GM23338 (cell line): ENCODE data around the gene BRF1.

Experiments used
- CREB1 ChIP-seq: fragments of 250-450 bp; sonication (Bioruptor Pico); IDR thresholded peaks from 2 replicates; pipeline ENCODE4 v1.5.0; 2020; ENCODE audit warnings: low read depth, mild to moderate bottlenecking, moderate library complexity
- ETS1 ChIP-seq: IDR thresholded peaks from 2 replicates; pipeline ENCODE4 v1.6.1; 2016; ENCODE audit warnings: antibody characterized with exemption
- EZH2 ChIP-seq: fragments of 200-600 bp; sonication (generic); IDR thresholded peaks from one replicate; pipeline ENCODE4 v1.8.0; 2017; ENCODE audit warnings: antibody characterized with exemption, mild to moderate bottlenecking, low read depth; ENCODE audit not compliant: unreplicated experiment
- EZH2phosphoT487 ChIP-seq: fragments of 200-600 bp; sonication (generic); IDR thresholded peaks from one replicate; pipeline ENCODE4 v1.8.1; 2018; ENCODE audit warnings: antibody characterized with exemption; ENCODE audit not compliant: unreplicated experiment
- NANOG ChIP-seq: IDR thresholded peaks from 2 replicates; pipeline ENCODE4 v1.6.1; 2016; ENCODE audit warnings: antibody characterized with exemption, borderline replicate concordance
- POLR2AphosphoS5 ChIP-seq: IDR thresholded peaks from 2 replicates; pipeline ENCODE4 v1.6.1; 2016; ENCODE audit warnings: antibody characterized with exemption, low read depth
- STAT1 ChIP-seq: IDR thresholded peaks from one replicate; pipeline ENCODE4 v1.6.1; 2016; ENCODE audit warnings: antibody characterized with exemption; ENCODE audit not compliant: unreplicated experiment
- ZNF114 ChIP-seq: fragments of 250-450 bp; sonication (Bioruptor Pico); IDR thresholded peaks from 2 replicates; pipeline ENCODE4 v1.5.0; 2020; ENCODE audit warnings: mild to moderate bottlenecking, moderate library complexity
- ZNF331 ChIP-seq: fragments of 250-450 bp; sonication (Bioruptor Pico); IDR thresholded peaks from 2 replicates; pipeline ENCODE4 v1.5.0; 2020; ENCODE audit warnings: low read depth, mild to moderate bottlenecking, moderate library complexity
- ZNF462 ChIP-seq: fragments of 250-450 bp; sonication (Bioruptor Pico); IDR thresholded peaks from 2 replicates; pipeline ENCODE4 v1.5.0; 2020; ENCODE audit warnings: mild to moderate bottlenecking, moderate library complexity
- TF ChIP-seq, protein P1 (sequence below), 2 experiments: fragments of 200-600 bp in 1 of 2; sonication (generic) in 1 of 2; conservative IDR thresholded peaks; 2 replicates each; pipeline versions ENCODE4 v1.5.1 to v1.6.1; 2016 to 2017; ENCODE audit warnings: antibody characterized with exemption in 2 of 2, low read depth in 2 of 2, mild to moderate bottlenecking in 2 of 2, moderate library complexity in 1 of 2
- TF ChIP-seq, protein P2 (sequence below): IDR thresholded peaks from one replicate; pipeline ENCODE4 v1.6.1; 2018; ENCODE audit warnings: antibody characterized with exemption; ENCODE audit not compliant: unreplicated experiment

DNA sequence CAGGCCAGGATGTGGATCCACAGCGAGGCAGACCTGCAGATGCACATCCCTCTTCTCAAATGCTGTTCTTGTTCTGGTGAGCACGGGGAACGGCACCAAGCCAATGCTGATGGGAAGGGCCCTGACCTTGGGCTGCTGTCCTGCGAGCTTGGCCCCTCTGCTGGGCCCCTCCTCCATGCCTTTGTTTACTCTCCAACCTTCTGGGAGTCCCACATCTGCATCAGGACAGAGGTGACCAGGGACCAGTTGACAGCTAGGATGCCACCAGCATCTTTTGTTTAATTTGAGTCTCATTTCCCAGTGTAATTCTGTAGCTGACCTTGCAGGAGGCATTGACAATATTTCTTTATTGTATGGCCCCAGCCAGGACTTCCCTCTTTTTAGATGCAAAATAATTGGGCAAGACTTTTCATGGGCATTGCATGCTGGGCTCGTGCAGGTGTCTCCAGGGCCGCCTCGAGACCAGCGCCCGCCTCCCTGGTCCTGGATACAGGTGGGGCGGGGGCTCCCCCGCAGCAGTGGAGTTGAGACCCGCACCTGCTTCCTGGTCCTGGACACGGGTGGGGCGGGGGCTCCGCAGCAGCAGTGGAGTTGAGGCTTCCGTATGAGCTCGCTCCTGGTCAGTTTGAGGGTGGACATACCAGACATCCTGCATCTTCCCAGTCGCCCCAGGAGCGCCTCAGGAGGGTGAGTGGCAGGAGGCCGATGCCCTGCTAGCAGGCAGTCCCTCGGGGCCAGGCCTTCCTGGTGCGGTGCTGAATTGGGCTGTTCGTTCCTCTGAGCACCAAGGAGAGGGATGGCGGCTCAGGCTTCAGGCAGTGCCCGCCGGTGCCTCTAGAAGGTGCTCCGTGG, 25.1 kb upstream of the BRF1 start:
- TF ChIP-seq, protein P1, sequence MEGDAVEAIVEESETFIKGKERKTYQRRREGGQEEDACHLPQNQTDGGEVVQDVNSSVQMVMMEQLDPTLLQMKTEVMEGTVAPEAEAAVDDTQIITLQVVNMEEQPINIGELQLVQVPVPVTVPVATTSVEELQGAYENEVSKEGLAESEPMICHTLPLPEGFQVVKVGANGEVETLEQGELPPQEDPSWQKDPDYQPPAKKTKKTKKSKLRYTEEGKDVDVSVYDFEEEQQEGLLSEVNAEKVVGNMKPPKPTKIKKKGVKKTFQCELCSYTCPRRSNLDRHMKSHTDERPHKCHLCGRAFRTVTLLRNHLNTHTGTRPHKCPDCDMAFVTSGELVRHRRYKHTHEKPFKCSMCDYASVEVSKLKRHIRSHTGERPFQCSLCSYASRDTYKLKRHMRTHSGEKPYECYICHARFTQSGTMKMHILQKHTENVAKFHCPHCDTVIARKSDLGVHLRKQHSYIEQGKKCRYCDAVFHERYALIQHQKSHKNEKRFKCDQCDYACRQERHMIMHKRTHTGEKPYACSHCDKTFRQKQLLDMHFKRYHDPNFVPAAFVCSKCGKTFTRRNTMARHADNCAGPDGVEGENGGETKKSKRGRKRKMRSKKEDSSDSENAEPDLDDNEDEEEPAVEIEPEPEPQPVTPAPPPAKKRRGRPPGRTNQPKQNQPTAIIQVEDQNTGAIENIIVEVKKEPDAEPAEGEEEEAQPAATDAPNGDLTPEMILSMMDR (conservative IDR thresholded peaks at IDR 0.05; ENCODE audit: low read depth in 2 of 2), result no peak
- TF ChIP-seq POLR2AphosphoS5 (no peak), EZH2phosphoT487 (no peak), CREB1 (CRISPR knock-in tag) (no peak), EZH2 (no peak), ZNF331 (CRISPR knock-in tag) (no peak), ETS1 (no peak), ZNF114 (CRISPR knock-in tag) (no peak), ZNF462 (no peak), NANOG (no peak), STAT1 (no peak)
- TF ChIP-seq, protein P2, sequence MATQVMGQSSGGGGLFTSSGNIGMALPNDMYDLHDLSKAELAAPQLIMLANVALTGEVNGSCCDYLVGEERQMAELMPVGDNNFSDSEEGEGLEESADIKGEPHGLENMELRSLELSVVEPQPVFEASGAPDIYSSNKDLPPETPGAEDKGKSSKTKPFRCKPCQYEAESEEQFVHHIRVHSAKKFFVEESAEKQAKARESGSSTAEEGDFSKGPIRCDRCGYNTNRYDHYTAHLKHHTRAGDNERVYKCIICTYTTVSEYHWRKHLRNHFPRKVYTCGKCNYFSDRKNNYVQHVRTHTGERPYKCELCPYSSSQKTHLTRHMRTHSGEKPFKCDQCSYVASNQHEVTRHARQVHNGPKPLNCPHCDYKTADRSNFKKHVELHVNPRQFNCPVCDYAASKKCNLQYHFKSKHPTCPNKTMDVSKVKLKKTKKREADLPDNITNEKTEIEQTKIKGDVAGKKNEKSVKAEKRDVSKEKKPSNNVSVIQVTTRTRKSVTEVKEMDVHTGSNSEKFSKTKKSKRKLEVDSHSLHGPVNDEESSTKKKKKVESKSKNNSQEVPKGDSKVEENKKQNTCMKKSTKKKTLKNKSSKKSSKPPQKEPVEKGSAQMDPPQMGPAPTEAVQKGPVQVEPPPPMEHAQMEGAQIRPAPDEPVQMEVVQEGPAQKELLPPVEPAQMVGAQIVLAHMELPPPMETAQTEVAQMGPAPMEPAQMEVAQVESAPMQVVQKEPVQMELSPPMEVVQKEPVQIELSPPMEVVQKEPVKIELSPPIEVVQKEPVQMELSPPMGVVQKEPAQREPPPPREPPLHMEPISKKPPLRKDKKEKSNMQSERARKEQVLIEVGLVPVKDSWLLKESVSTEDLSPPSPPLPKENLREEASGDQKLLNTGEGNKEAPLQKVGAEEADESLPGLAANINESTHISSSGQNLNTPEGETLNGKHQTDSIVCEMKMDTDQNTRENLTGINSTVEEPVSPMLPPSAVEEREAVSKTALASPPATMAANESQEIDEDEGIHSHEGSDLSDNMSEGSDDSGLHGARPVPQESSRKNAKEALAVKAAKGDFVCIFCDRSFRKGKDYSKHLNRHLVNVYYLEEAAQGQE, result no peak
